CD4-positive, alpha-beta T cell treated with Interleukin-6 for 4 hours (primary cell): ENCODE results near the gene CEP164.

Experiments used
- DNase-seq: peaks from one replicate; pipeline ENCODE4 v3.0.0-alpha.2; 2020; ENCODE audit warnings: mixed read lengths

Gene CEP164

DNA sequence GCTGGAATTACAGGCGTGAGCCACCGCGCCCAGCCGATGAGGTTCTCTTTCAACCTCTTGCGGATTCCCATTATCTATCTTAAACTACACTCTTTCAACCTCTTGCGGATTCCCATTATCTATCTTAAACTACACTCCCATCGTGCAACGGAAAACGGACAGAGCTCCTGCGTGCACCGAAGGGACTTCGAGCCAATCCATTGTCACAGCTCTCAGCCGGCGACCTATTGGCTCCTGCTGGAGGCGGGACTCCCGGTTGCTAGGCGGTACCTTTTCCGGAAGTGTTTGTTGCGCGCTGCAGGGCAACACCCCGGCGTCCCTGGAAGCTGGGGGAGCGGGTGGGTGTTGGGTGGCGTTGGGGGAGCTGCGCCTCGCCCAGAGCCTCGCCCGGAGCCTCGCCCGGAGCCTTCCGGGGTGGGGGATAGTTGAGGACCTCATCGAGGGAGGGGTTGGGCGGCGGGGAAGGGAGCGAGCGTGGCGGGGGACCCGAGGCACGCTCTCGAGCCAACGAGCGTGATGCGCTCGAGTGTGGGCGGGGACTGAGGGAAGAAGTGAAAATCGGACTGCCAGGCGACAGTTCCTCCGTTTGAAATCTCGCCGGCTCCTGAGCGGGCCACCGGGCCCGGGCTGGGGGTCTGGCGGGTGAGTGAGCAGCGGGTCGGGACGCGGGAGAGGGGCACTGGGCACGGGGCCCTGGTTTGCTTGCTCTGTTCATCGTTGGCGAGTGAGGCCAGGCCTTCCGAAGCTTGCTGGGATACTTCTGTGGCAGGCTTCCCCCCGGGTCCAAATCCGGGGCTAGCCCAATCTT, at the start of gene CEP164:
Gene CEP164 (plus strand): TSS at position 288 of the 808 bp plus-strand sequence. CDS start 10,733 bp downstream, outside the sequence.
- DNase-seq, result peak; percentile 96

DNA sequence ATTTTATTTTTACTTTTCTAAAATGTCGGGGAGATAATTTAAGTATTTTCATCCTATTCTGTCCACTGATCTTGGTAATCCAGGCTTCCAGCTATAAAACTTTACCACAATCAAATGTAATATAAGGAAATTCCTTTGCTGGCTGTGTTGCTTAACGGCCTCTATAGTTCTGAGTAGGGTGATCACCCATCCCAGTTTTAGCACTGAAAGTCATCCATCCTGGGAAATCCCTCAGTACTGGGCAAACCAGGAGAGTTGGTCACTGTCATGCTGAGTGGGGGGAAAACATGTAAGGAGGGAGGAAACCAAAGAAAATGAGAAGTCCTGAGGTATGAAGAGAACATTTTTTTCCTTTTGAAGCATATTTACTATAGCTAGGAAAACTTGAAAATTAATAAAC, 49.3 kb upstream of the CEP164 start:
- no peak for DNase-seq

DNA sequence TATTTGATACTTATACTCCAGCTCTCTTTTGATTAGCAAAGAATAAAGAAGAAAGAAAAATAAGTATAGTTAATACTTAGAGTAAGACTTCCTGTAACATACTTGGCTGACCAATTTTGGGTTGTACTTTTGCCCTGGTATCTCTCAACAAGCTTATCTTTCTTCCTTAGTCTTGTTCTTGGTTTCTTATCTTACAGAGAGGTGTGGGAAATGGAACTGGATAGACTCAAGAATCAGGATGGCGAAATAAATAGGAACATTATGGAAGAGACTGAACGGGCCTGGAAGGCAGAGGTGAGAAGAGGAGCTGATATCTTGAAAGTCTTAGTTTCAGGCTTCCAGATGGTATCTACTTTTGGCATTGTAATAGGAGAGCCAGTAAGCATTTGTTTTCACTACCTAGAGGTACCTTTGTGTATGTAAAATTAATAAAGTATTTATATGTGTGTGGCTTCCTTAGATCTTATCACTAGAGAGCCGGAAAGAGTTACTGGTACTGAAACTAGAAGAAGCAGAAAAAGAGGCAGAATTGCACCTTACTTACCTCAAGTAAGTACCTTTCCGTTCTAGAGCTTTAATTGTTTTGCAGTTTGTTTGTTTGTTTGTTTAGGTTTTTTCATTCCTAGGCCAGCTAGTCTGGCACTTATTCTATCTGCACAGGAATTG, 47.8 kb upstream of the CEP164 start:
- no peak for DNase-seq

DNA sequence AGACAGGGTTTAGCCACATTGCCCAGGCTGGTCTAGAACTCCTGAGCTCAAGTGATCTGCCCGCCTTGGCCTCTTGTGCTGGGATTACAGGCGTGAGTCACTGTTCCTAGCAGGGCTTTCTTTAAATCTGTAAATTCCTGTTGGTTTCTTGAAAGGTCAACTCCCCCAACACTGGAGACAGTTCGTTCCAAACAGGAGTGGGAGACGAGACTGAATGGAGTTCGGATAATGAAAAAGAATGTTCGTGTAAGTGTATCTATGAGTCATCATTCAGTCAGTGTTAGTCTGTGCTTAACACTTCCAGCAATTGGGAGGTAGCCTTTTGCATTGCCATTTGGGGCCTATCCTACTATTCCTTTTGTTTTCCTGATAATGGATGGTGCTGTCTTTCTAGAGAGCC, 46.5 kb upstream of the CEP164 start:
- DNase-seq, result no peak

GRCh38 chr11:117281869-117282268, 45.8 kb upstream of the CEP164 start:
- DNase-seq, result no peak

DNA sequence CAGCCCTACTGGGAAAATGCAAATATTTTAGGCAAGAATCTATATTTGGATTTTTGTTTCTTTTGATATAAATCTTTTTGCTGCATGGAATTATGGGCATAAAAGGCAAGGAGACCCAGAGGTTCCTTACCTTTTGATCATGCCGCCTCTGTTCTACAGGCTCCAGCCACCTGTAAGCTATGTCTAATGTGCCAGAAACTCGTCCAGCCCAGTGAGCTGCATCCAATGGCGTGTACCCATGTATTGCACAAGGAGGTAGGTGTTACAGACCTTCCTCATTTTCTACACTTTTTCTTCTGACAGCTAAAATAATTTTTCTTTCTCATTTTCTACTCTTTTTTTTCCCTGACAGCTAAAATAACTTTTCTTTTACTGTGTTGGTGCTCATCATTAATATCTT, 44.7 kb upstream of the CEP164 start:
- DNase-seq, result no peak

DNA sequence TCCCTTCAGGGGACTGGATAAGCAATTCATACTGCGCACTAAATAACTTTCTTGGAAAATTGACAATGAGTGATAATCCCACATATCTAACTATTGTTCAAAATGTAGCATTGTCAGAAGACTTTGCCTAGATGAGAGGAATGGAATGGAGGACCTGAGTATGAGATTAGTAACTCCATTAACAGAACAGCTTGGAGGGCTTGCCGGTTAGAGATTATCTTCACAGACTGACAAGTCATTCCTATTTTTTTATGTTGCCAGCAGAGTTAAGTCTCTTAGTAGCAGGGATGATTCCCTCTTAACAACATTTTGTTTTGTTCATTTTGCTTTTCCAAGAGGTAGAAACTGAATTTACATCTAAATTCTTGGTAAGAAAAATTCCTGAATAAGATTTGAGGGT, 43.6 kb upstream of the CEP164 start:
- DNase-seq, result no peak

- DNase-seq, result no peak
These were observed 41.1 kb upstream of the CEP164 start for GRCh38 chr11:117286588-117286987.

GRCh38 chr11:117287668-117288067, 40.0 kb upstream of the CEP164 start:
- DNase-seq, result no peak

DNA sequence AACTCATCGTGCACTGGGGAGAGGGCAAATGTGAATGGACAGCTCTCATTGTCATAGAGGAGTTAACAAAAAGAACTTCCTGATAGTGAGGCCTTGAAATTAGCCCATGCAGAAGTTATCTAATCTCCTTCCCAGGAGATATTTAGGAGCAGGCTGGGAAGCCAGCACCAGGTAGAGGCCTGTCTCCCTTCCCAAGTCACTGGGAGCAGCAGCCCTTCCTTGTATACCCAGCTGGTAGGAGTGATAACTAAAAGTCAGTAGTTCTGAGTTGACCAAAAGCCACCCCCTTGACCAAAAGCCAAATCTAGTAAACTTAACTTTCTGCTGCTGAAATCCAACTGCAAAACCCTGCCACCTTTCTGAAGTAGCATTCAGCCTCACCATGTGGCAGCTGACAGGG, 37.9 kb upstream of the CEP164 start:
- no peak for DNase-seq

DNA sequence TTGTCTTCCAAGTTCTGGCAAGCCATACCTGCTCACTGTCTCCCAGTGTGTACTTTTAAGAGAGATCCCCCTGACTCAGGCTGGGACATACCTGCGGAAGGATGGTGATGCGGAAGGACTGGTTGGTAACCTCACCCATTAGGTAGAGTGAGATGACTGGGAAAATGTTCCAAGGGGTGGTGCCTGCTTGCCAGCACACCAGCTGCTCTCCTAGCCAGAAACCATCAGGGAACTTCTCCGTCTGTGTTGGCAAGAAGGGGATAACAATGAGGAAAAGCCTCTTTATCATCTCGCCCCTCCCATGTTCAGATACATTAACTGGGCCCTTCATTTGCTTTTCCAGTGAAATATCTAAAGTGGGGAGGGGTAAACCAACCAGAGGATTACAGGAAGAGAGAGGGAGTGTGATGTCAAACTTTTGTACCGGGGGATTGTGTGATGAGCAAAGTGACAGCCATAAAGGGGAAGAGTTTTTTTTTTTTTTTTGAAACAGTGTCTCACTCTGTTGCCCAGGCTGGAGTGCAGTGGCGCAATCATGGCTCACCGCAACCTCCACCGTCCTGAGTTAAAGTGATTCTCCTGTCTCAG, 36.8 kb upstream of the CEP164 start, which contains the start of gene BACE1-AS:
Gene BACE1-AS (plus strand): TSS at position 538 of the 588 bp plus-strand sequence.
- DNase-seq, result no peak

DNA sequence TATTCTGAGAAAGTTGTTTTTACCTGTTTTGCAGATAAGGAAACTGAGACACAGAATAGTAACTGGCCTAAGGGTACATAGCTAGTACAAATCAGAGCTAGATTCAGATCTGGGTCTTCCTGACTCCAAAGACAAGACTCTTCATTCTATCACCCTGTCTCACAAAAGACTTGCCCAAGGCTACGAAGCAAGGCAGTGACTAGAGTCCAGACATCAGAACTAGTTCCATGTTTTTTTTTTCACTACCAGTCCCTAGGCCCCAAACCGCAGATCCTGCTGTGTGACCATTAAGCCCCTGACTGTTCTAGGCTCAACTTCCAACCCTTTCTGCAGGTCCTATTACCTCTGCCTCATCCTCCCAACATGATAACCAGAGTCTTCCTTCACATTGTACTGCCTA, 35.0 kb upstream of the CEP164 start:
- no peak for DNase-seq

GRCh38 chr11:117295438-117296137, 32.1 kb upstream of the CEP164 start:
- no peak for DNase-seq

GRCh38 chr11:117296881-117297280, 30.8 kb upstream of the CEP164 start:
- DNase-seq, result no peak

DNA sequence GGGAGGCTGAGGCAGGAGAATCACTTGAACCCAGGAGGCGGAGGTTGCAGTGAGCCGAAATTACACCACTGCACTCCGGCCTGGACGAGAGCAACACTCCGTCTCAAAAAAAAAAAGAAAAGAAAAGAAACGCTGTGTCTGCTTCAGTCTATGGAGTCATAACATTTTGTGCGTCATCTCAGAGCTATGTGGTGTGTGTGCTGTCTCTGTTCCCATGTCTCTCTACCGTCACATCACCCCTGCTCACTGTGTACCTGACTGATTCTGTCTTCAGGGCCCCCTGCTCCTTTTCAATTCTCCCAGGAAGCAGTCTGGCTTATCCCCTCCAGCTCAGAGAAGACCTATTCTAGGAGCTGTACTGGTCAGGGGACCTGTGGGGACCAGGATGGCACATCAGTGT, 29.5 kb upstream of the CEP164 start:
- no peak for DNase-seq

- DNase-seq, result no peak
These were observed 28.0 kb upstream of the CEP164 start for GRCh38 chr11:117299351-117300282.

GRCh38 chr11:117300283-117300663, 27.4 kb upstream of the CEP164 start:
- no peak for DNase-seq

GRCh38 chr11:117300773-117301172, 26.9 kb upstream of the CEP164 start:
- DNase-seq, result no peak

- DNase-seq, result no peak
These were observed 25.4 kb upstream of the CEP164 start for GRCh38 chr11:117302228-117302627.

DNA sequence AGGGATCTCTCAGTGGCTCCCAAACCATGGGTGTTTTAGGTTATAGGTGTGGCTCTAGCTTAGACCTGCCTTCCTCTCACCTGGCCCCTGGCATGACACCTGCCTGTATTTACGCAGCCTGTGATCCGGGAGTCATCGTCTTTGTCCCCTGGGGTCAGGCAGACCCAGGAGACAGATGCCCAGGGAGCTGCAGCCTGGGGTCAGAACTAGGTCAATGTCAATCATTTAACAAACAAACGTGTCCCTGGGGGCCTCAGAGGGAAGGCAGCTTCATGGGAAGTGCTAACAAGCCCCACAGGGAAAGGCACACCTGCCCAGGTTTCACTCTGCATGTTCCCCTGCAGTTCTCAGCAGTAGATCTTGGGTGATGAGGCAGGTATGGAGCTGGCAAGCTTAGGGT, 24.6 kb upstream of the CEP164 start:
- no peak for DNase-seq

DNA sequence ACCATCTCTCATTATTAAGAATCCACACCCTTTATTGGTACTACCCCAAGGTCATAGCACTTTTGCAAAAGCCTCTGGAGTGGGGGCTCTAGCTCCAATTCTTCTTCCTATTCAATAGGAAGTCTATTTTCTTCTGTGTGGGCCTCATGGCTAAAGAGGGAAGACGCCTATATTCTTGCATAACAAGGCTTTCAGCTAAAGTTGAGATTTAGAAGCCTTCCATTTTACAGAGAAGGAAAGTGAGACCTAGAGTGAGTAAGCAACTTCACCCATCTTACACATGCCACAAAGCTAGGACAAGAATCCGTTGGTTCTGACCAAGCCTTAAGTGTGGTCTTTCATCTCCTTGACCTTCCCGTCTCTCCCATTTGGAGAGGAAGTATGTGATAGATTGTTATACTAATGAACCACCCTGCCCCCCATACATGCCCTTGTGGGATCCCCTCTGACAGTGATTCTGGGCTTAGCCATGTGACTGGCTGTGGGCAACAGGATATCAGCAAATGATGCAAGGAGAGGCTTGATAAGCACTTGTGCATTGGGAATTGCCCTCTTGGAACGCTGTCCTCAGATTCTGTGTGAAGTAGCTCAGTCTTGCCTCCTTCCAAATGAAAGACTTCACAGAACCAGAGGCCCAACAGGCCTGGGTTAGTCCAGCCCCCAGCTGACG, 23.9 kb upstream of the CEP164 start:
- no peak for DNase-seq

GRCh38 chr11:117305145-117305544, 22.5 kb upstream of the CEP164 start:
- no peak for DNase-seq
